HT-29 (cell line): ENCODE data around the gene ANKRD55. TPM values are rescaled to one million over a fixed set of nuclear protein-coding genes. Genes with fewer than 3 reads are reported as not detected.
"Not testable (repeated sequence)": the region's sequence is repeated elsewhere in the genome, so short reads cannot be mapped to it uniquely, and the experiment has no call there.

Experiments
- DNase-seq: peaks from one replicate; pipeline ENCODE4 v3.0.0-alpha.2; 2015; ENCODE audit warnings: low spot score
- total RNA-seq: library from RNA; depleted of rRNA; stranded (reverse); fragments of >200 nt; shearing (Covaris generic); gene quantifications from 2 replicates; pipeline ENCODE4 v1.2.3, GENCODE V29; 2014; rRNA removed

The ANKRD55 gene
- not detected in 2 replicates for total RNA-seq

- DNase-seq: no peak
Observed at GRCh38 chr5:56233230-56233629, at the start of gene ANKRD55. Gene ANKRD55, minus strand, starts transcription at chr5:56233330. Its CDS starts 417 bp downstream, at chr5:56232913.

GRCh38 chr5:56282216-56282615 lies 49.1 kb upstream of the ANKRD55 start:
- DNase-seq: peak; percentile 22

DNA sequence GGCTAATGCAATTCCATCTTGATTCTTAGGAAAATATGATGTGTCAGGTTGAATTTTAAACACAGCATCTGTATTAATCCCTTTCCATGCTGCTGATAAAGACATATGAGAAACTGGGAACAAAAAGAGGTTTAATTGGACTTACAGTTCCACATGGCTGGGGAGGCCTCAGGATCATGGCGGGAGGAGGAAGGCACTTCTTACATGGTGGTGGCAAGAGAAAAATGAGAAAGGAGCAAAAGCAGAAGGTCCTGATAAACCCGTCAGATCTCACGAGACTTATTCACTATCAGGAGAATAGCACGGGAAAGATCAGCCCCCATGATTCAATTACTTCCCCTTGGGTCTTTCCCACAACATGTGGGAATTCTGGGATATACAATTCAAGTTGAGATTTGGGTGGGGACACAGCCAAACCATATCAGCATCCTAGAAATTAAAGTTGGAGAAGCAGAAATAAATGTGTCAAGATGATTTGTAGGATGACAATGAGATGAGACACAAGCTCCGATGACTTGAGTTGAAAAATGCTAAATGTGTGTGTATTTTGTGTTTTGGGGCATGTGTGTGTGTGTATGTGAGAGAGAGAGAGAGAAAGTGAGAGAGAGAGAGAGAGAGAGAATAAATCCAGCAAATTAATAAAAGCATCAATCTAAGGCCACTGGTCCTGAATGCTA lies 48.5 kb upstream of the ANKRD55 start:
- no peak for DNase-seq

DNA sequence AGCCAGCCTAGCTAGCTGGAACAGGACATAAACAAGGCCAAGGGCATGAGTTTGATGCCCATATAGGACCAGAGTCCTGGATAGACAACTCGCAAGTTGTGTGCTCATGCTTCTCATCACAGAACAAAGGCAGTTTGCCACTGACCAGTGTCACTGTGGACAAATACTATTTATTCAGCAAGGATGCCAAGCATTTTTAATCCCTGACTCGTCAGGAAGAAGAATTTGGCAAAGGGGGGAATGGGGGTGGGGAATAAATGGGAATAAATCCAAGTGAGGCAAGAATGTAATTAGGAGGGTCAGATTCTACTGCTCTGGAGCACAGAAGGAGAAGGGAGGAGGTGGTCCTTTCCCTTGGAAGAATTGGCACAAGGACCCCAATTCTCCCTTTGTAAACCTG lies 46.8 kb upstream of the ANKRD55 start:
- DNase-seq: no peak

DNA sequence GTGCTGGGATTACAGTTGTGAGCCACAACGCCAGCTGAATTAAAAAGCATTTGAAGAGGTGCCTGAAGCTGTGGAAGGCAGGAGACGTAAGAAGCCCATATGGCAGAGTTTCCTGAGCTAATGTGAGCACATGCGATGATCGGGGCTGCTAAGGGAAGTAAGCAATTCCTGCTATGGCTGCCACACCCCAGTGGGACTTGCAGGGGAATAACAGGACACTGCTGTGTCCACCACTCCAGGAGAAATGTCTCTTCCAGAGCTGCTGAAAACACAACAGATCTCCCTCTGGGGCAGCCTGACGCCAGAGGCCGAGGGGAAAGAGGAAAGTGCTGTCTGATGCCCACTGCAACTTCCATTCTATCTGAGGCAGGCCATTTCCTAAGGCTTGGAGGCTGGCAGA lies 46.2 kb upstream of the ANKRD55 start:
- no peak for DNase-seq

- no peak for DNase-seq
Observed at GRCh38 chr5:56278335-56278753, 45.2 kb upstream of the ANKRD55 start.

DNA sequence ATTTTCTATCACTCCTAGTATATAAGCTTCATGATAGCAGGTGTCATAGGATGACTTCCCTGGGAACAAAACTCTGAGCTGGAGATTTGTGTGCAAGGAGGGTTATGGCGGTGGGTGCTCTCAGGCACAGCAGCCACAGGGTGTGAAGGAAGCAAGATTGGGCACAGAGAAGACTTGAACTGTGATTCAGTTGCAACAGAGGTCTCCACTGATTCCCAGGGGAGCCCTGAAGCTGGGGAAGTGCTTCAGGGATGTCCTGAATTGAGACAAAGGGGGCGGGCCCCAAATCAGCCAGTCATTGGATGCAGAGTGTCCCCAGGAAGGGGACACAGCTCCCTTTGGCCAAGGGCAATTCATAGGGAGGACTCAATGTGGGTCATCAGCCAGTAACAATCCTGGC lies 44.4 kb upstream of the ANKRD55 start:
- DNase-seq: no peak

DNA sequence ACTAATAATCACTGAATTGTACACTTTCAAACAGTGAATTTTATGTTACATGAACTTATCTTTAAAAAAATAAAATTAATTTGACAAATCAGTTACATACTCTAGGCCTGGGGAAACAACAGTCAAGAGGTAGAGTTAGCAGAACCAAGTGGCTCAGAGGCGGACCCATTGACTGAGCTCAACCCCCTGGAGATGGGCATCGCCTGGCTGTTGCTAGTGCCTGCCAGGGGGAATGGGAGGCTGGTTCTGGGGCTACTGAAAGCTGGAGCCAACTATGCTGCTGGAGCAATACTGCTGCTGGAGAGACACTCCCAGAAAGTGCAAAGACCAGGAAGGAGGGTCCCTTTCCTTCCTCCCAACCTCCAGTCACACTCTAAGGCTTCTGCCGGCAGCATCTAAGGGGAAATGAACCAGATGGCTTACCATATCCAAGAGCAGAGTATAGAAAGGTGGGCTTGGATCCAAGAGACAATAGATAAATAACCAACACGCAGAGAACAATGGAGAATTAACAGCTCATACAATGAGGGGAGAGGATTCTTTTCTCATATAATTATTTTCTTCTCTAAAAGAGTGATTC lies 40.3 kb upstream of the ANKRD55 start:
- DNase-seq: no peak

- DNase-seq: no peak
Observed at GRCh38 chr5:56272765-56273164, 39.6 kb upstream of the ANKRD55 start.

- DNase-seq: peak; percentile 94
Observed at GRCh38 chr5:56270568-56271392, 37.6 kb upstream of the ANKRD55 start.

- peak; percentile 33 for DNase-seq
Observed at GRCh38 chr5:56270058-56270457, 36.9 kb upstream of the ANKRD55 start.

DNA sequence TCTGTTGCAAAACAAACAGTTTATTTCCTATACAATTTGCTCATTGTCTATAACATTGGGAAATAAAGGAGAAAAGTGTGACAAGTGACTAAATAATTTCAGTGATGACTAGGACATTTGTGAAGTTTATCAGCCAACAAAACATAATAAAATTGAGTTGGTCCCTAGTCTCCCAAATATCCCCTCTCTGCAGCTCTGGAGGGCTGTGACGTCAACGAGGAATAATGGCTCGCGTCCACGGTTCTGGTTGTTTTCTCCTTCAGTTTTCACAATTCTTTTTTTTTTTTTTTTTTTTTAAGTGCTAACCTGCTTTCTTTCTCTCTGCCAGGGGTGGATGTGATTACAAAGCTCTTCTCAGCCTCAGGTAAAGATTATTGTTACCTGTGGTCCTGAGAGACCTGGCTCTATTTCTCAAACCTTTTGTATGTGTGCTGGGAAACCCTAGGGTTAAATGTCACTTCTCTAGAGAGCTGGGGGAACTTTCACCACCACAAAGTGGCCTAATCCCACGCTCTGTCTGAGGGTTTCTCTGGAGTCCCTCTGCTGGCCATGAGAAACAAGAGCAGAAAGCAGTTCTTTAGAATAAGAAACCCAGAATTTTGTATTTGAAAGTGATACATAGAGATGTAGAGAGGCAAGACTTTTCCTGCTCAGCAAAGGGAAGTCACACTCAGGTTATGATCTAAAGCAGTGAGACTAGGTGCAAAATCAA lies 36.2 kb upstream of the ANKRD55 start:
- peak; percentile 57 for DNase-seq

DNA sequence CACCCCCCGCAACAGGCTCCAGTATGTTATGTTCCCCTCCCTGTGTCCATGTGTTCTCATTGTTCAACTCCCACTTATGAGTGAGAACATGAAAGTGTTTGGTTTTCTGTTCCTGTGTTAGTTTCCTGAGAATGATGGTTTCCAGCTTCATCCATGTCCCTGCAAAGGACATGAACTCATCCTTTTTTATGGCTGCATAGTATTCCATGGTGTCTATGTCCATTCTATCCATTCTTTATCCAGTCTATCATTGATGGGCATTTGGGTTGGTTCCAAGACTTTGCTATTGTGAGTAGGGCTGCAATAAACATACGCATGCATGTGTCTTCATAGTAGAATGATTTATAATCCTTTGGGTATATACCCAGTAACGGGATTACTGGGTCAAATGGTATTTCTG lies 35.6 kb upstream of the ANKRD55 start:
- not testable (repeated sequence) for DNase-seq

GRCh38 chr5:56267856-56268255 lies 34.7 kb upstream of the ANKRD55 start:
- DNase-seq: no peak

GRCh38 chr5:56264417-56265025 lies 31.4 kb upstream of the ANKRD55 start:
- DNase-seq: peak; percentile 80

DNA sequence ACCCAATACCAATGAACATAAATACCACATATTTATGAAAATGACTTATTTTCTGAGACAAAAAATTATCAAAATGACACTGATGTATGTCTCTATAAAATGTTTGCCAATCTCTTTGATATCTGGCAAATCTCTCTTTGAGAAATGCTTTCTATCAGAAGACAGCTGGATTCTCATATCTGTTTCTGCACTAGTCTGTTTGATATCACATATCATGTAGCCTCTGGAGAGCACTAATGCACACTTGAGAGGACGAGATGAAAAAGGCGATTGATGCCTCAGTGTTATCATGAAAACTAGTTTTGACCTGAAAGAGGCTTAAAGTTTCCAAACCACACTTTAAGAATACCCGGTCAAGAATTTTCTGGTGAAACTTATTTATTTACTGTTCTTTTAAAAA lies 29.1 kb upstream of the ANKRD55 start:
- DNase-seq: no peak

DNA sequence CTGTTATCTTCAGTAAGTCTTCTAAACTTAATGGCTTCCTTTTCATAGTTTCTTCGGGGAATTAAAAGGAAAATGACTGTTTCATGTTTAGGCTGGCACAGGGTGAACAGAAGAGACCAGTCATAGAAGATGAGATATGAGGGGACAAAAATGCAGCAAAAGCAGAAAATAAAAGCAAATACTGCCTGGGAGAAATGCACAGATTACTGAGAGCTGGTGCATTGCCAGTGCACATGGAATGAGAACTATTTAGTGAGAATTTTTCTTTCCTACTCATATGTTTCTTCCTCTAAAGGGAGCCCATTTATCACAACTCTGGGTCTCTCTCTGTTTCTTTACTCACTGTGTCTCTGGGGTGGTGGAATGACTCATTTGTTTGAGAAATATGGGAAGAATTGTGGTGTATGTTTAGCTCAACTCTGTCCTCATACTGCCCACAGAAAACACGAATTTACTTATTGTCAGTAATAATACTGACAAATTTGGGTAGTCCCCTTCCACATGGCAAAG lies 25.9 kb upstream of the ANKRD55 start:
- no peak for DNase-seq

GRCh38 chr5:56257763-56258529 lies 24.8 kb upstream of the ANKRD55 start:
- DNase-seq: not testable (repeated sequence)

GRCh38 chr5:56257010-56257409 lies 23.9 kb upstream of the ANKRD55 start:
- no peak for DNase-seq

- DNase-seq: no peak
Observed at GRCh38 chr5:56255502-56255901, 22.4 kb upstream of the ANKRD55 start.
